SK-N-SH treated with all-trans-retinoic acid at 6 μM for 48 hours (cell line): ENCODE measurements around the gene DNAH3.

Source experiments
- ATAC-seq: fragments of 200-7000 bp; cut with Tn5 transposase; 3 replicates; pipeline ENCODE4 v1.9.1; 2020; ENCODE audit warnings: mild to moderate bottlenecking, moderate library complexity
- ARNTL ChIP-seq: fragments of 450-650 bp; formaldehyde crosslinking; IDR thresholded peaks from 2 replicates; pipeline ENCODE4 v1.5.0; 2020; ENCODE audit warnings: low read depth, mild to moderate bottlenecking, moderate library complexity, borderline replicate concordance
- BACH2 ChIP-seq: fragments of 250-450 bp; sonication (Bioruptor Pico); IDR thresholded peaks from 2 replicates; pipeline ENCODE4 v1.9.0; 2021; ENCODE audit warnings: mild to moderate bottlenecking, borderline replicate concordance
- CSDC2 ChIP-seq: fragments of 250-450 bp; sonication (Bioruptor Pico); IDR thresholded peaks from 2 replicates; pipeline ENCODE4 v1.5.0; 2020; ENCODE audit warnings: mild to moderate bottlenecking, moderate library complexity
- CSRNP3 ChIP-seq: fragments of 250-450 bp; sonication (Bioruptor Pico); IDR thresholded peaks from 2 replicates; pipeline ENCODE4 v1.5.1; 2021; ENCODE audit warnings: mild to moderate bottlenecking, moderate library complexity
- ESRRG ChIP-seq: fragments of 250-450 bp; sonication (Bioruptor Pico); IDR thresholded peaks from 2 replicates; pipeline ENCODE4 v1.6.1; 2021; ENCODE audit warnings: mild to moderate bottlenecking
- GLIS3 ChIP-seq: fragments of 250-450 bp; sonication (Bioruptor Pico); IDR thresholded peaks from 2 replicates; pipeline ENCODE4 v1.5.0; 2020; ENCODE audit warnings: mild to moderate bottlenecking, moderate library complexity
- ISL1 ChIP-seq: fragments of 250-450 bp; sonication (Bioruptor Pico); IDR thresholded peaks from 2 replicates; pipeline ENCODE4 v2.1.2; 2022; ENCODE audit warnings: mild to moderate bottlenecking, moderate library complexity
- OSR1 ChIP-seq: fragments of 250-450 bp; sonication (Bioruptor Pico); IDR thresholded peaks from 2 replicates; pipeline ENCODE4 v1.8.0; 2022; ENCODE audit warnings: moderate library complexity, mild to moderate bottlenecking, inconsistent platforms
- PATZ1 ChIP-seq: fragments of 250-450 bp; sonication (Bioruptor Pico); IDR thresholded peaks from 2 replicates; pipeline ENCODE4 v1.8.0; 2020; ENCODE audit warnings: mild to moderate bottlenecking, moderate library complexity, borderline replicate concordance
- PPARA ChIP-seq: fragments of 250-450 bp; sonication (Bioruptor Pico); IDR thresholded peaks from 2 replicates; pipeline ENCODE4 v1.5.0; 2020; ENCODE audit warnings: mild to moderate bottlenecking, borderline replicate concordance
- RARB ChIP-seq: fragments of 250-450 bp; sonication (Bioruptor Pico); IDR thresholded peaks from 2 replicates; pipeline ENCODE4 v1.8.0; 2021; ENCODE audit warnings: mild to moderate bottlenecking, moderate library complexity
- SNAI2 ChIP-seq: fragments of 250-450 bp; sonication (Bioruptor Pico); IDR thresholded peaks from 2 replicates; pipeline ENCODE4 v1.5.0; 2020; ENCODE audit warnings: mild to moderate bottlenecking, moderate library complexity
- TCF4 ChIP-seq: fragments of 250-450 bp; sonication (Bioruptor Pico); IDR thresholded peaks from 2 replicates; pipeline ENCODE4 v1.8.0; 2021; ENCODE audit warnings: mild to moderate bottlenecking, moderate library complexity, borderline replicate concordance
- TOX ChIP-seq: fragments of 250-450 bp; sonication (Bioruptor Pico); IDR thresholded peaks from 2 replicates; pipeline ENCODE4 v1.8.0; 2021; ENCODE audit warnings: mild to moderate bottlenecking, moderate library complexity, borderline replicate concordance
- TSHZ2 ChIP-seq: fragments of 250-450 bp; sonication (Bioruptor Pico); IDR thresholded peaks from 2 replicates; pipeline ENCODE4 v1.5.0; 2020; ENCODE audit warnings: mild to moderate bottlenecking, moderate library complexity
- ZC3H10 ChIP-seq: fragments of 250-450 bp; sonication (Bioruptor Pico); IDR thresholded peaks from 2 replicates; pipeline ENCODE4 v1.5.1; 2021; ENCODE audit warnings: mild to moderate bottlenecking, moderate library complexity
- ZNF565 ChIP-seq: fragments of 450-650 bp; formaldehyde crosslinking; conservative IDR thresholded peaks from 2 replicates; pipeline ENCODE4 v1.5.0; 2020; ENCODE audit warnings: low read depth, mild to moderate bottlenecking, moderate library complexity
- ZNF8 ChIP-seq: fragments of 450-650 bp; formaldehyde crosslinking; IDR thresholded peaks from 2 replicates; pipeline ENCODE4 v1.5.0; 2020; ENCODE audit warnings: mild to moderate bottlenecking, moderate library complexity
- TF ChIP-seq, protein P1 (sequence below): fragments of 250-450 bp; sonication (Bioruptor Pico); IDR thresholded peaks from 2 replicates; pipeline ENCODE4 v1.8.0; 2021; ENCODE audit warnings: low read depth, mild to moderate bottlenecking, moderate library complexity, borderline replicate concordance

Gene DNAH3

GRCh38 chr16:21128991-21129390 is 21.7 kb downstream of the DNAH3 start:
- ATAC-seq: no peak
- no peak for TF ChIP-seq PPARA
- TF ChIP-seq CSDC2: no peak
- no peak for TF ChIP-seq RARB (CRISPR knock-in tag)
- TF ChIP-seq CSRNP3 (CRISPR knock-in tag): no peak
- TF ChIP-seq PATZ1 (CRISPR knock-in tag): no peak
- no peak for TF ChIP-seq ISL1 (CRISPR knock-in tag)
- no peak for TF ChIP-seq SNAI2 (CRISPR knock-in tag)
- no peak for TF ChIP-seq ZC3H10 (CRISPR knock-in tag)

GRCh38 chr16:21126518-21126917 is 24.1 kb downstream of the DNAH3 start:
- ATAC-seq: no peak
- TF ChIP-seq OSR1 (CRISPR knock-in tag) (no peak), TCF4 (CRISPR knock-in tag) (no peak), ZNF565 (CRISPR knock-in tag) (no peak)
- TF ChIP-seq, protein P1, sequence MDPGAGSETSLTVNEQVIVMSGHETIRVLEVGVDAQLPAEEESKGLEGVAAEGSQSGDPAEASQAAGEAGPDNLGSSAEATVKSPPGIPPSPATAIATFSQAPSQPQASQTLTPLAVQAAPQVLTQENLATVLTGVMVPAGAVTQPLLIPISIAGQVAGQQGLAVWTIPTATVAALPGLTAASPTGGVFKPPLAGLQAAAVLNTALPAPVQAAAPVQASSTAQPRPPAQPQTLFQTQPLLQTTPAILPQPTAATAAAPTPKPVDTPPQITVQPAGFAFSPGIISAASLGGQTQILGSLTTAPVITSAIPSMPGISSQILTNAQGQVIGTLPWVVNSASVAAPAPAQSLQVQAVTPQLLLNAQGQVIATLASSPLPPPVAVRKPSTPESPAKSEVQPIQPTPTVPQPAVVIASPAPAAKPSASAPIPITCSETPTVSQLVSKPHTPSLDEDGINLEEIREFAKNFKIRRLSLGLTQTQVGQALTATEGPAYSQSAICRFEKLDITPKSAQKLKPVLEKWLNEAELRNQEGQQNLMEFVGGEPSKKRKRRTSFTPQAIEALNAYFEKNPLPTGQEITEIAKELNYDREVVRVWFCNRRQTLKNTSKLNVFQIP (CRISPR knock-in tag): no peak
- TF ChIP-seq, all 23 proteins: peak for 0

- TF ChIP-seq CSRNP3 (CRISPR knock-in tag) (no peak), ISL1 (CRISPR knock-in tag) (no peak), TOX (CRISPR knock-in tag) (no peak)
- no peak for ATAC-seq
Measured at GRCh38 chr16:21125191-21125590, 25.5 kb downstream of the DNAH3 start.

- TF ChIP-seq, protein P1 (CRISPR knock-in tag): no peak
- TF ChIP-seq RARB (CRISPR knock-in tag): no peak
- no peak for TF ChIP-seq ZC3H10 (CRISPR knock-in tag)
- no peak for TF ChIP-seq OSR1 (CRISPR knock-in tag)
- no peak for TF ChIP-seq ZNF8 (CRISPR knock-in tag)
- no peak for TF ChIP-seq ARNTL
- TF ChIP-seq PPARA: no peak
- no peak for TF ChIP-seq CSRNP3 (CRISPR knock-in tag)
- TF ChIP-seq GLIS3: no peak
- TF ChIP-seq ZNF565 (CRISPR knock-in tag): no peak
- TF ChIP-seq ESRRG (CRISPR knock-in tag): no peak
- no peak for TF ChIP-seq BACH2
- TF ChIP-seq SNAI2 (CRISPR knock-in tag): no peak
- TF ChIP-seq TSHZ2 (CRISPR knock-in tag): no peak
- no peak for ATAC-seq
Measured at GRCh38 chr16:21120976-21121520, 29.6 kb downstream of the DNAH3 start.
